SW480 (cell line): ENCODE data around the gene SCYL1.
"Not testable (repeated sequence)": the region's sequence is repeated elsewhere in the genome, so short reads cannot be mapped to it uniquely, and the experiment has no call there.

ENCODE experiments used
- DNase-seq: peaks from one replicate; pipeline ENCODE4 v3.0.0-alpha.2; 2016; ENCODE audit warnings: low spot score

Gene SCYL1

DNA sequence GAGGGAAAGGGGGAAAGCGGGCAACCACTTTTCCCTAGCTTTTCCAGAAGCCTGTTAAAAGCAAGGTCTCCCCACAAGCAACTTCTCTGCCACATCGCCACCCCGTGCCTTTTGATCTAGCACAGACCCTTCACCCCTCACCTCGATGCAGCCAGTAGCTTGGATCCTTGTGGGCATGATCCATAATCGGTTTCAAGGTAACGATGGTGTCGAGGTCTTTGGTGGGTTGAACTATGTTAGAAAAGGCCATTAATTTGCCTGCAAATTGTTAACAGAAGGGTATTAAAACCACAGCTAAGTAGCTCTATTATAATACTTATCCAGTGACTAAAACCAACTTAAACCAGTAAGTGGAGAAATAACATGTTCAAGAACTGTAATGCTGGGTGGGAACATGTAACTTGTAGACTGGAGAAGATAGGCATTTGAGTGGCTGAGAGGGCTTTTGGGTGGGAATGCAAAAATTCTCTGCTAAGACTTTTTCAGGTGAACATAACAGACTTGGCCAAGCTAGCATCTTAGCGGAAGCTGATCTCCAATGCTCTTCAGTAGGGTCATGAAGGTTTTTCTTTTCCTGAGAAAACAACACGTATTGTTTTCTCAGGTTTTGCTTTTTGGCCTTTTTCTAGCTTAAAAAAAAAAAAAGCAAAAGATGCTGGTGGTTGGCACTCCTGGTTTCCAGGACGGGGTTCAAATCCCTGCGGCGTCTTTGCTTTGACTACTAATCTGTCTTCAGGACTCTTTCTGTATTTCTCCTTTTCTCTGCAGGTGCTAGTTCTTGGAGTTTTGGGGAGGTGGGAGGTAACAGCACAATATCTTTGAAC lies 19.2 kb upstream of the SCYL1 start:
- DNase-seq = peak; percentile 43

- peak; percentile 70 for DNase-seq
Observed at GRCh38 chr11:65506290-65506771, 18.6 kb upstream of the SCYL1 start.

DNA sequence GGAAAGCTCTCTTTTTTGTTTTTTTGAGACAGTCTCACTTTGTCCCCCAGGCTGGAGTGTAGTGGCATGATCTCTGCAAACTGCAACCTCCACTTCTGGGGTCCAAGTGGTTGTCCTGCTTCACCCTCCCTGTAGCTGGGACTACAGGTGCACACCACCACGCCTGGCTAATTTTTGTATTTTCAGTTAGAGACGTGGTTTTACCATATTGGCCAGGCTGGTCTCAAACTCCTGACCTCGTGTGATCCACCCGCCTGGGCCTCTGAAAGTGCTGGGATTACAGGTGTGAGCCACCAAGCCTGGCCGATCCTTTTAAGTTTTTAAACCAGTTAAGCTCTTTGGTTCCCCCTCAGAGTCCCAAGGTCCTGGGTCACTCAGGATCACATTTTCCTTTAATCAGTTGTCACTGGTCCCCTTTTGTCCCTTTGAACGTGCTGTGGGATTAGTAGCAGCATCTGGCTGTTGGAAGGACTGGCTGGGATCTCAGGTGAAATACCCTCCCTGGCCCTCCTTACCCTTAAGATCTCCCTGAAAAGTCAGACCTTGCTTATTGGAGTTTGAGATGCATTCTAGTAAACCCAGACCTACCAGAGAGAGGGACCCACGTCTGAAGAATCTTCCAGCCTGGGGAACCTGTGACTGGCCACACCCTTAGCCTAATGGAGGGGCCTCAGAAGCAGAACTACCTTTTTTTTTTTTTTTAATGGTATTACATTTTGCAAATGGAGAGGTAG lies 17.9 kb upstream of the SCYL1 start:
- peak; percentile 96 for DNase-seq

DNA sequence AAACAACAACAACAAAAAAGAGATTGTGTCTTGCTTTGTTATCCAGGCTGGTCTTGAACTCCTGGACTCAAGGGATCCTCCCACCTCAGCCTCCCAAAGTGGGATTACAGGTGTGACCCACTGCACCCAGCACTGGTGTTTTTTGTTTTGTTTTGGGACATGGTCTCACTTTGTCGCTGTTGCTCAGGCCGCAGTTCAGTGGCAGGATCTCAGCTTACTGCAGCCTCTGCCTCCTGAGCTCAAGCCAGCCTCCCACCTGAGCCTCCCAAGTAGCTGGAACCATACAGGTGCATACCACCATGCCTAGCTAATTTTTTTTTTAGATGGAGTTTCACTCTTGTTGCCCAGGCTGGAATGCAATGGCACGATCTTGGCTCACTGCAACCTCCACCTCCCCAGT lies 12.6 kb upstream of the SCYL1 start:
- DNase-seq = not testable (repeated sequence)

- DNase-seq = no peak
Observed at GRCh38 chr11:65516135-65516968, 8.5 kb upstream of the SCYL1 start.

DNA sequence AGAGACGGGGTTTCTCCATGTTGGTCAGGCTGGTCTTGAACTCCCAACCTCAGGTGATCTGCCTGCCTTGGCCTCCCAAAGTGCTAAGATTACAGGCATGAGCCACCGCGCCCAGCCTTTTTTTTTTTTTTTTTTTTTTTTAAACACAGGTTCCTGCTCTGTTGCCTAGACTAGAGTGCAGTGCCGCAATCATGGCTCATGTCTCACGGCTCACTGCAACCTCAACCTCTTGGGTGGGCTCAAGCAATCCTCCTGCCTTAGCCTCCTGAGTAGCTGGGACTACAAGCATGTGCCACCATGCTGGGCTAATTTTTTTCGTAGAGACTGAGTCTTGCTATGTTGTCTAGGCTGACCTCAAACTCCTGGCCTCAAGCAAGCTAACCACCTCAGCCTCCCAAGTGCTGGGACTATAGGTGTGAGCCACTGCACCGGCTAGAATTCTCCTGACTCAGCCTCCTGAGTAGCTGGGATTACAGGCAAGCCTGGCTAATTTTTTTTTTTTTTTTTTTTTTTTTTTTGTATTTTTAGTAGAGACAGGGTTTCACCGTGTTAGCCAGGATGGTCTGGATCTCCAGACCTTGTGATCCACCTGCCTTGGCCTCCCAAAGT lies 5.8 kb upstream of the SCYL1 start:
- not testable (repeated sequence) for DNase-seq

DNA sequence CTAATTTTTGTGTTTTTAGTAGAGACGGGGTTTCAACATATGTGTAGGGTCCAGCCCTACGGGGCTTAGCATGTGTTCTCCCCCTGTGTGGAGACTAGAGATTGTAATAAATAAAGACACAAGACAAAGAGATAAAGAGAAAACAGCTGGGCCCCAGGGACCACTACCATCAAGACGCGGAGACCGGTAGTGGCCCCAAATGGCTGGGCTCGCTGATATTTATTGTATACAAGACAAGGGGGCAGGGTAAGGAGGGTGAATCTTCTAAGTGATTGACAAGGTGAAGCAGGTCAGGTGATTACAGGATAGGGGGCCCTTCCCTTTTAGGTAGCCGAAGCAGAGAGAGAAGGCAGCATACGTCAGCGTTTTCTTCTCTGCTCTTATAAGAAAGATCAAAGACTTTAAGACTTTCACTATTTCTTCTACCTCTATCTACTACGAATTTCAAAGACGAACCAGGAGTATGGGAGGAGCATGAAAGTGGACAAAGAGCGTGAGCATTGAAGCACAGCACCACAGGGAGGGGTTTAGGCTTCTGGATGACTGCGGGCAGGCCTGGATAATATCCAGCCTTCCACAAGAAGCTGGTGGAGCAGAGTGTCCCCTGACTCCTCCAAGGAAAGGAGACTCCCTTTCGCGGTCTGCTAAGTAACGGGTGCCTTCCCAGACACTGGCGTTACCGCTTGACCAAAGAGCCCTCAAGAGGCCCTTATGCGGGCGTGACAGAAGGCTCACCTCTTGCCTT lies 2.9 kb upstream of the SCYL1 start:
- DNase-seq = not testable (repeated sequence)

DNA sequence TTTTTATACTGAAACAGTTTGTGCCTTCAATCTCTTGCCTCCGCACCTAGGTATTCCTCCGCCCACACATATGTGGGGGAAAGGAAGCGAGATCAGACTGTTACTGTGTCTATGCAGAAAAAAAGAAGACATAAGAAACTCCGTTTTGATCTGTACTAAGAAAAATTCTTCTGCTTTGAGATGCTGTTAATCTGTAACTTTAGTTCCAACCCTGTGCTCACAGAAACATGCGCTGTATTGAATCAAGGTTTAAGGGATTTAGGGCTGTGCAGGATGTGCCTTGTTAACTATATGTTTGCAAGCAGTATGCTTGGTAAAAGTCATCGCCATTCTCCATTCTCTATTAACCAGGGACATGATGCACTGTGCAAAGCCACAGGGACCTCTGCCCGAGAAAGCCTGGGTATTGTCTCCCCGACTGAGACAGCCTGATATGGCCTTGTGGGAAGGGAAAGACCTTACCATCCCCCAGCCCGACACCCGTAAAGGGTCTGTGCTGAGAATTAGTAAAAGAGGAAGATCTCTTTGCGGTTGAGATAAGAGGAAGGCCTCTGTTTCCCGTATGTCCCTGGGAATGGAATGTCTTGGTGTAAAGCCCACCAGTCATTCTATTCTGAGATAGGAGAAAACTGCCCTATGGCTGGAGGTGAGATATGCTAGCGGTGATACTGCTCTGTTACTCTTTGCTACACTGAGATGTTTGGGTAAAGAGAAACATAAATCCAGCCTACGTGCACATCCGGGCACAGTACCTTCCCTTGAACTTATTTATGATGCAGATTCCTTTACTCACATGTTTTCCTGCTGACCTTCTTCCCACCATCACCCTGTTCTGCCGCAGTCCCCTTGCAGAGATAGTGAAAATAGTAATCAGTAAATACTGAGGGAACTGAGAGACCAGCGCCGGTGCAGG lies 1.9 kb upstream of the SCYL1 start:
- DNase-seq = not testable (repeated sequence)

- not testable (repeated sequence) for DNase-seq
Observed at GRCh38 chr11:65523631-65523968, 1.3 kb upstream of the SCYL1 start.

DNA sequence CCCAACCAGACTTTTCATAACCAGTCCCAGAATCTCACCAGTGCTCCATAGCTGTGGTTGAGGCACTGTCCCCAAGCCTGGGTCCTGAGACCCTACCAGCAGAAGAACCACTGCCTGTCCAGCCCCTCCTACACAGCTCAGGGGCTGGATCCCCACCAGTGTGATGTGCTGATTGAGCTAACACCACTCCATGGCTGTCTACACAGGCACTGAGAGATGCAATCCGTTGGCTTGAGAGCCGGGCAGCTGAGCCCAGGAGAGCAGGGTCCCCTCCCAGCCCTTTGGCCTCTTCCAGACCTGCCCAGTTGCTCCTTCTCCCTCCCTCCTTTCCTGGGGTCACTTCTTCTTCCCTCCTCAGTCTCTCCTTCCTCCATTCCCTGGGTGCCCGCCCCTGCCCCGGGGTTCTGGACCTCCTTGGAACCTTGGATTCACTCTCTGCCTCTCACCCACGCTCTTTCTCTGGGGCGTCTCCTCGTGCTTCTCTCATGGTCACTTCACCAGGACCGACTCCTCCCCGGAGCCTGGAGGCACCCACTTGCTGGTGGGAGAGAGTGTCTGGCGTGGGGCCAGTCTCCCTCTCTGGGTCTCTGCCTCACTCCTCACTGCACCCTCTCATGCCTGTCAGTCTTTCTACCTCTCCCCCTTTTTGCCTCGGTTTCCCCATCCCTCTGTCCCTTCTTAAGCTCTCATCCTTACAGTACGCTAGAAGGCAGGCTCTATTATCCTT lies 706 bp upstream of the SCYL1 start:
- DNase-seq = no peak

GRCh38 chr11:65525546-65526480 lies 930 bp downstream of the SCYL1 start:
- no peak for DNase-seq

- no peak for DNase-seq
Observed at GRCh38 chr11:65526744-65527143, 1.9 kb downstream of the SCYL1 start.

DNA sequence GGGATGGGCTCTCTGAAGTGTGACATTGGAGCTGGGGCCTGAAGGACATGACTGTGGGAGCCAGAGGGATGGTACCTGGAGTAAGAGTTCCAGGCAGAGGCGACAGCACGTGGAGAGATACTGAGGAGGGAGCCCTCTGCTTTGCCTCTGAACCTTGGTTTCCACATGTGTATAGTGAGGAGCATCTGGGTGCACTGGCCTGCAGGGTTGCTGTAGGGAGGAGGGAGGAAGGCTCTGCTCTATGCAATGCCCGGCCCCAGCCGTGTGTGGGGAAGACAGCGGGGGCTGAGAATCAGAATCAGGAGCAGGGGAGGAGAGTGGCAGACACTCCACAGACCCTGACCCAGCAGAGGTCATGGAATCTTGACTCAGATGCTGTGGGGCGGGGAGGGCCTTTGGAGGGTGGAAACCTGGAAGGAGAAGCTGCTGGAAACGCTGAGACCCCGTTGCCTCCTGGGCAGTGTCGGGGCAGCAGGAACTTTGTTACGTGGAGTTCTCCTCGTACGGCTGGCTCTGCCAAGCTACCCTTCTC lies 4.0 kb downstream of the SCYL1 start:
- no peak for DNase-seq

DNA sequence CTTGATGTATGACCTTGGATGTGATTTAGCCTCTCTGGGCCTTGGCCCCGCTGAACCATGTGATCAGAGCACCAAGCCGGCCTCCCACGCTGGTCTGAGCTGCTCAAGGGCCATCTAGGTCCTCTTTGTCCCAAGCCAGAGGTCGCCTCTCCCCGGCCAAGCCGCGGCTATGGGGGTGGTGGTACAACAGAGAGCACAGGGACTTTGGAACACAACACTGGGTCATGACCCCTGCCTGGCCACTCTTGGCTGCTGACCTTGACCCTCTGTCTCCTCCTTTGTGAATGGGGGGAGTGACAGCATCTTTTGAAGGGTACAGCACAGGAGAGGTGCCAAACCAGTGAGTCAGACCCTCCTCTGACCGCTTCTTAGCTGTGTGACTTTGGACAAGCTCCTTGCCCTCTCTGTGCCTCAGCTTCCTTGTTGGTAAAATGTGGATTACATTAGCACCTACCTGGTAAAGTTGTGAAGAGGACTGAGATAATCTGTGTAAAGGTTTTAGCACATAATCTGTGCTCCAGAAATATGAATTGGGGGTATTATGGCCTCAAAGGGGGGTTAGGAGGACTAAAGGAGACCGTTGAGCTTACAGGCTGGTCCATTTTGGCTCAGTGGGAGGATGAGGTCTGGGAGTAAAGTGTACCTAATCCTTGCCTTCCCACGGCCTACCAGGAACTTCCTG lies 4.7 kb downstream of the SCYL1 start:
- no peak for DNase-seq

- no peak for DNase-seq
Observed at GRCh38 chr11:65530157-65530496, 5.2 kb downstream of the SCYL1 start.

GRCh38 chr11:65532388-65533064 lies 7.6 kb downstream of the SCYL1 start:
- no peak for DNase-seq

DNA sequence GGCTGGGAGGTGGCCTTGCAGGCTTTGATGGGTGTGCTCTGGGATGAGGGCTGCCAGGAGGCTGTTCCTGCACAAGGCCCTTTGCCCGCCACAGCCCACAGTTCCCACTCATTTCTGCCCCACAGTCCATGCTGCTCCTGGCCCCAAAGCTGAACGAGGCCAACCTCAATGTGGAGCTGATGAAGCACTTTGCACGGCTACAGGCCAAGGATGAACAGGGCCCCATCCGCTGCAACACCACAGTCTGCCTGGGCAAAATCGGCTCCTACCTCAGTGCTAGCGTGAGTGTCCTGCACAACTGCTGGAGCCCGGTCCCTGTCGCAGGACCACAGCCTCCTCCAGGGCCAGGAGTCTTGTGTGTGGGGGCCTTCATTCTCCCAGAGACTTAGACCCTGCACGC lies 10.2 kb downstream of the SCYL1 start:
- DNase-seq = no peak
